Measurements from ENCODE around the gene ITGA7.

Gene ITGA7

DNA sequence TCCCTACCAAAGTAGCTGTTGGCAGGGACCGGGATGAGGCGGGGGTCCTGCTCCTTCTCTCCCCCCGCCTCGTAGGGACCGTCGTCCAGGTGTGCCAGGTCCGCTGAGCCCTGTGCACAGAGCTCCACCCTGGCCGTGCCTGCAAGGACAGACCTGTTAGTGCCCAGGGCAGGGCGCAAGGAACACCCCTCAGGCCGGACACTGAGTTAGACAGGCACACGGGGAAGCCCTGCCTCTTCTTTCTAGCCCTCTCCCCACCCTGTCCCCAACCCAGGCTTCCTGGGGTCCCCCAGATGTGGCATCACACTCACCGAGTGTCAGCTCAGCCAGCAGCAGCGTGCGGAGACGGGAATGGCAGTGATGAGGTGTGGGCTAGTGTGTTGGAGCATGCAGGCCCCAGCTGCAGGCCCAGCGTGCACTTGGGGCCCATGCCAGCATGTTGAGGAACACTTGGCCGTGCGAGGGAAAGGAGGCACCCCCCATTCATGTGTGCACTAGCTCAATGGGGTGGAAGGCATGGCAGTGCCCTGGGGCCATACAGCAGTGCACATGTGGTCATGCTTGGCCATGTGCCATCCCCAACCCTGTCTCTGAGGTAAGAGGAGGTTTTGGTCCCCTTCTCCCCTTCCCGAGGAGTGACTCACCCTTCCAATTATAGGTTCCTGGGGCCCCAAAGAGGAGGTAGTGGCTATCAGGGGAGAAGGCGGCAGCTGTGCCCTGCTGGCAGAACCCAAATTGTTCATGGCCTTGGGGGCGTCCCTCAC is 7.3 kb downstream of the ITGA7 start:
- DNase-seq (ENCODE audit: low read depth in 2 of 2), result no peak

DNA sequence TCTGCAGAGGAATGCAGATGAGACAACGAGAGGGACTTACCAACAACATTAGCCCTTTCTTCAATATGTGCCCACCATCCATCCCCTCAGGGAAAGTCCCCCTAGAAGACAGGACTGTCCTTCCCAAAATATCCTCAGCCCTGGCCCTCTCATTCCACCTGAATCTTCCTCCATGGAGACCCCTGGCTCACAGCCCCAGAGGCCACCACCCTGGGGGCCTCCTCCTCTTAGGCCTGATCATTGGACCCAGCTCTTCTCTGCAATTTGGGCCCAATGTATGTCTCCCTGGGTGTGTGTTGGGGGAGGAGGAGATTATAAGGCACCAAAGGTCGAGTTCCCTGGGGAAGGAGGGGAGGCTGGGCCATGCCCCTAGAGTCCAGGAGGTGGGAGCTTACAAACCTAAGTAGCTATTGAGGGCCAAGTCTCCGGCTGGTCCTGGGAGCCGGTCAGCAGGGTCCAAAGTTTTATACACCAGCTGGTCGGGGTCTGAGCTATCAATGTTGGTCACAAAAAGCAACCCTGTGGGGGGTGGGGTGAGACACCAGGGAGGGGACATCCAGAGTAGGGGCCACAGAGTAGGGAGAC is 8.1 kb downstream of the ITGA7 start:
- DNase-seq (ENCODE audit: low read depth in 2 of 2), result no peak

DNA sequence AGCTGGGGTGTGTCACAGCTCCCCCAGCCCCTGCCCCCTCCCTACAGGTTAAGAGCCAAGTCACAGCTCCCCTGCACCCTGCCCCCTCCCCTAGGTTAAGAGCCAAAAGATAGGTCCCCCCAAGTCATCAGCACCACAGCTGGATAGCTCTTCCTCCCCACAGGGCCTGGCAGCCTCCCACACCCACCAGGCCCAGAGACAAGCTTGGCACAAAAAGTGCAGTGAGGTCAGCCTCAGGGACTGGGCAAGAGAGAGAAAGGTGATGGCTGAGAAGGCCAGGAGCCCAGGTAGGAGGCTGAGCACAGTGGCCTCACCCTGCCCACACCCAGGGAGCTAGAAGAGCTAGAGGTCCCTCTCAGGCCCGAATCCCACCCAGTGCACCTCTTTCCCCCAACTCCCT is 8.7 kb downstream of the ITGA7 start:
- no peak for DNase-seq (ENCODE audit: low read depth in 2 of 2)

DNA sequence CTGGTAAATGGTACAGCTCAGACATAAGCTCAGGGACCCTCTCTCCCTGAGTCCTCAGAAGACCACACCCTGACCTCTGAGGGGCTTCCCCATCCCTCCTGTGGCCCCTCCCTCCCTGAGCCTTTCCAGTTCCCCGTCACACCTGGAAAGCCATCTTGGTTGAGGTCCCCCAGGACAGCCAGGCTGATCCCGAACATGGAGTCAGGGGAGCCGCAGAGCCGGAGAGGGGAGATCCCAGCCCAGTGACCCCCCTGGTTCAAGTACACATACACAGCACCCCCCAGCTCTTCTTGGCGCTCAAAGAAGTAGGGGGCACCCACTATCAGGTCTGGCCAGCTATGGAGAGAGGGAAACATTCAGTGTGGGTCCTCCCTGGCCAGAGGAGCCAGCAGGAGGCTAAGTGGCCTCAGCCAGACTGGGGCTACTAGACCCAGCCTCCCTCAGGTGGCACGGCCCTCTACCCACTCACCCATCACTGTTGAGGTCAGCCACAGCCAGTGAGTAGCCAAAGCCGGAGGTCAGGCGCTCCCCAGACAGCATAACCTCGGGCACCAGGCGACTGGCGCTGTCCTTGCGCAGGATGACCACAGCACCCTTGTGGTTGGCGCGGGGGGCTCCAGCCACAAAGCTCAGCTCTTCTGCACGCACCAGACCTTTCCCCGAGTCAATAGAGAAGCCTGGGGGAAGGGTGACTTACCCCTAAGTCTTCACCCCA is 9.3 kb downstream of the ITGA7 start:
- DNase-seq (ENCODE audit: low read depth in 2 of 2), result no peak

DNA sequence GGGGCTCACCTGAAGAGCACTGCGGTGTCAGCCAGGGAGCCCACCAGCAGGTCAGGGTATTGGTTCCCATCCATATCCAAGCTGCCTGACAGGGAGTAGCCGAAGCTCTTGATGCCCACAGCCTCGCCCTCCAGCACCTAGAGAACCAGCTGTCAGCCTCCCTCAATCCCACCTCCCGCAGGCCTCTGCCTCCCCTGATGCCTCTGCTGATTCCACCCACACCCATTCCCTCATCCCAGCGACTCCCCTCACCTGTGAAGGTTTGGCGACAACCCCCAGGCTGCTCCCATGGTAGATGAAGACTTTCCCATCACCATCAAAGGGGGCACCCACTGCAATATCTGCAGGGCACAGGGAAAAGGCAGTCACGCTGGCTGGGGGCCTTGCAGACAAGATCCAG is 10.0 kb downstream of the ITGA7 start:
- no peak for DNase-seq (ENCODE audit: low read depth in 2 of 2)

DNA sequence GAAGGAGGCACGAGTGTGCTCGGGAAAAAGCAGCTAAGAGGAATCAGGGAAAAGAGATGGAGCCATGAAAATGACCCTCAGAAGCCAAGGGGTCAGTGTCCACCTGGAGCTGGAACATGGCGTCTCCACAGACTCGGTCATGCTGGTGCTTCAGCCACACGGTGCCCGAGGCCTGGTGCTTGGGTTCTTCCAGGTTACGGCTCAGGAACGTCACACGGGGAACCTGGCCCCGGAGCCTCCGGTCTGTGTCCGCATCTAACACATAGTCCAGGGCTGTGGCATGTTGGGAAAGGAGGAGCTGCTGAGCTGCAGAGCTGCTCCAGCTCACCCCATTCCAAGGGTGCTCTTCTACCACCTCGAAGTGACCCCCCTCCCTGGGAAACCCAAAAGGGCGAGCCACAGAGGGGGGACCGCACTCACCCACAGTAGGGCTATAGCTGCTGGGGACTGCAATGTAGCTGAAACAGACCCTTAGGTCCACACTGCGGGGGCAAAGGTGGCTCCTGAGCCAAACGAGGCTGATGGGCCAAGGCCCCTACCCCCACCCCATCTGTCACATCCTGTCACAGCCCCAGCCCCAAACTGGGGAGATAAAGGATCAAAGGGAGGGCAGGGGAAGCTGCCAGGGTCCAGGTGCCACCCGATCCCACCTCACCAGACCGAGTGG is 10.8 kb downstream of the ITGA7 start:
- DNase-seq (ENCODE audit: low read depth in 2 of 2), result no peak

DNA sequence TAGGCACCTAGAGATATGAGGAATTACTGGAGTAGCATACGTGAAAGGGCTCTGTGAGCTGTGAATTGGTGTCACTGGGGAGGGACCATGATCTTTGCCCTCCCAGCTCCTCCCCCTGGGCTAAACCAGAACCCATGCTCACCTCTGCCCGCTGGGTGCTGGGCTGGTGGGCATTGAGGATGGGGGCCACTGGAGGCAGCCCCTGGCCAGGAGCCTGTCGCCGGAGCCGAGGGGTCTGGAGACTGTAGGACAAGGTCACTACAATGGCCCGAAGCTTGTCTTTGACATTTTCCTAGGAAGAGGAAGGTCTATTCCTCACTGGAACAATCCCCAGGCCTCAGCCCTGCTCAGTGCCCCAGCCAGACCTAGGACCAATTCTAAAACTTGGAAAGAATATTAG is 11.6 kb downstream of the ITGA7 start:
- no peak for DNase-seq (ENCODE audit: low read depth in 2 of 2)

DNA sequence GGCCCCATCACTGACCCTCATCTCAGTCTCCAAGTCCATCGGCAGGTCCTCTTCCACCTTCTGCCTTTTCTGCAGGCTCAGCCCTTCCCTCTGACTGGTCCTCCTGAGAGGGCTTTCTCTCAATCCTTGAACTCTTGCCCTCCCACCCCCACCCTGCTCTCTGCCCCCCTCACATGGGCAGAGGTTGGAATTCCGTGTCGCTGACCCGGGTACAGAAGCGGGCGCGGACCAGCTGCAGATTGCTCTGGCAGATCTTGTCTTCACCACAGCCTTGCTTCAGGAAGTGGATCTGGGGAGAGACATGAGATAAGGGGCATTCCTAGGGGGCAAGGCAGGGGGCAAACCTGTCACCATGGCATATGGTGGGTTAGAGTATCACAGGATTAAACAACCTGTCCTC is 12.4 kb downstream of the ITGA7 start:
- DNase-seq (ENCODE audit: low read depth in 2 of 2), result no peak

DNA sequence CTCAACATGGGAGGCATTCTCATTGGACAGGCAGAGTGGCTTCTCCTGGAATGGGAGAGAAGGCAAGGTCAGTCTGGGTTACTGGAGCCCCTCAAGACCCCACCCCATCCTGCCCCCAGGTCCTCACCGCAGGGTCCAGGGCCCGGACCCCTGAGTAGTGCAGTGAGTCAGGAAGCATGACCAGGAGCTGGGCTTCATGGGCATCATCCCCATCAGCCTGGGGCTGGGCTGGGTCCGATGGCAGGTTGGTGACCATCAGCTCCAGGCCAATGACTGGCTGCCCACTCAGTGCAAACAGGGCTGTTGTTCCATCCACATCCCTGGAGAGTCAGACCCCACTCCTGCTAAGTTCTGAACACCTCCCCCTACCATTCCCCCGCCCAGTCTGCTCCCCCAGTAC is 13.1 kb downstream of the ITGA7 start:
- no peak for DNase-seq (ENCODE audit: low read depth in 2 of 2)

DNA sequence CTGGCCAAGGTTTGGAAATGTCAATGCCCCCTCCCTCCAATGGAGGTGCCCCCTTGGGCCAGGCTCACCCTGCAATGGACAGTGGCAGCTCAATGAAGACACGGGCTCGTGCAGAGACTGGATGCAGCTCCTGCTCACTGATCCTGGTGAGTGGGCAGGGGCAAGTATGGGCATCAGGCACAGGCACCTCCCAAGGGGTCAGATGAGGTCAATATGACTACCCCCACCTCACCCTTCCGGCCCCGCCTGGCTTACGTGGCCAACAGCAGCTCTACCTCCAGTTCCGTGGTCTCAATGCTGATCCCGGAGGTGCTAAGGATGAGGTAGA is 13.6 kb downstream of the ITGA7 start:
- no peak for DNase-seq (ENCODE audit: low read depth in 2 of 2)

DNA sequence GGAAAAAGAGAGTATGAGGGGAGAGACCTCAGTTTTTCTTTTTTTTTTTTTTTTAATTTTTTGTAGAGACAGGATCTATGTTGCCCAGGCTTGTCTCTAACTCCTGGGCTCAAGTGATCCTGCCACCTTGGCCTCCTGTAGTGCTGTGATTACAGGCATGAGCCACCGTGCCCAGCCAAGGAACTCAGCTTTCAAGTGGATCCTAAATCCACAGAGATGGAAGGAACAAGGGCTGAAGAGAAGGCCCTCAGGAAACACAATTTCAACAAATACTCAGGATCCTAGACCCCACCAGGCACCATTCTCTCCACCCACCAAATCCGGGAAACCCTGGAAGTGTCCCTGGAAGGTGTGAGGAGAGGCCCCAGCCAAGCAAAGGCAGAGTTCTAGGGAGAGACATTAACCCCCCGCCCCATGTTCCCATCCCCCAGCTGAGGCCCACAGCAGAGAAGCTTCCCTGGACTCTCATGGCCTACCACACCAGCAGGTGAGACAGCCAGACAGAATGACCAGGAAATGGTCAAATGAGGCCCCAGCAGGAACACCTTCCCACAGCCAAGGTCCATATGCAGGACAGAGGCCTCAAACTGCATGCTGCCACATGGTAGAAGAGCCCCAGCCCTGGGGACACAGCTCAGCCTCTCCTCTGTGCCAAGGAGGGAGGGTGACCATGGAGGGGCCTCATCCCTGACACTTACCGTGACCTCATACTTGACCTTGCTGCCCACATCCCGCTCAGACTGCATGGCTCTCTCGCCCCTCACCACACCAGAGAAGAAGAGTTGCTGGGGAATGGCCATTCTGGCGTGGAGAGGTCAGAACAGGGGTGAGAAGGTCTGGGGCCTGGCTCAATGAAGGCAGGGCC is 14.1 kb downstream of the ITGA7 start:
- no peak for DNase-seq (ENCODE audit: low read depth in 2 of 2)

DNA sequence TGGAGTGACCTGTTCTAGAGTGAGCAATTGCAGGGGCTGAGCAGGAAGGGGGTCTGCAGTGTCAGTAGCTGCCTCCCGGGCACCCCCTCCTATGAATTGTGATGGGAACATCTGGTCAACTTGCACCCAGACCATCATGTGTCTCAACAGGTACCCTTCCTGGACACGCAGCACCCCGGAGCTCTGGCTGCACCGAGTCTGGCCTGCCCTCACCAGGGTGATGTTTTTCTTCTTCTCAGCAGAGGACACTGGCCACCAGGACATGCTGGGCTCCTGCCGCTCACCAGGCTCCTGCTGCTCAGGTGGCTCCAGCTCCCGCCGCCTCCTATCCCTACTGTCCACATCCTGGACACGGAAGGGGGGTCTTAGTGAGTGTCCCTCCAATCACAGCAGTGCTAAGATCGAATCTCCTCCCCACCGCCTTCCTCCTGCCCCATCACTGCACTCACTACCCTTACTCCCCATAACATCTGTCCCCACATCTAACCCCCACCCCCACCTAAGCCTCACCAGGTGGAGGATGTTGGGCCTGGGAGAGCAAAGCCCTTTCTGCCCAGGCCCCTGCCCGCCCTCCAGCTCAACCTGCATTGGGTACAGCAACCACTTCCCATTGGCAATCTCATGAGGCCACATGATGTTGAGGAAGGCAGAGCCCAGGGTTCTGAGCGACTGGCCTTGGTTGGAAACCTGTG is 14.9 kb downstream of the ITGA7 start:
- no peak for DNase-seq (ENCODE audit: low read depth in 2 of 2)

DNA sequence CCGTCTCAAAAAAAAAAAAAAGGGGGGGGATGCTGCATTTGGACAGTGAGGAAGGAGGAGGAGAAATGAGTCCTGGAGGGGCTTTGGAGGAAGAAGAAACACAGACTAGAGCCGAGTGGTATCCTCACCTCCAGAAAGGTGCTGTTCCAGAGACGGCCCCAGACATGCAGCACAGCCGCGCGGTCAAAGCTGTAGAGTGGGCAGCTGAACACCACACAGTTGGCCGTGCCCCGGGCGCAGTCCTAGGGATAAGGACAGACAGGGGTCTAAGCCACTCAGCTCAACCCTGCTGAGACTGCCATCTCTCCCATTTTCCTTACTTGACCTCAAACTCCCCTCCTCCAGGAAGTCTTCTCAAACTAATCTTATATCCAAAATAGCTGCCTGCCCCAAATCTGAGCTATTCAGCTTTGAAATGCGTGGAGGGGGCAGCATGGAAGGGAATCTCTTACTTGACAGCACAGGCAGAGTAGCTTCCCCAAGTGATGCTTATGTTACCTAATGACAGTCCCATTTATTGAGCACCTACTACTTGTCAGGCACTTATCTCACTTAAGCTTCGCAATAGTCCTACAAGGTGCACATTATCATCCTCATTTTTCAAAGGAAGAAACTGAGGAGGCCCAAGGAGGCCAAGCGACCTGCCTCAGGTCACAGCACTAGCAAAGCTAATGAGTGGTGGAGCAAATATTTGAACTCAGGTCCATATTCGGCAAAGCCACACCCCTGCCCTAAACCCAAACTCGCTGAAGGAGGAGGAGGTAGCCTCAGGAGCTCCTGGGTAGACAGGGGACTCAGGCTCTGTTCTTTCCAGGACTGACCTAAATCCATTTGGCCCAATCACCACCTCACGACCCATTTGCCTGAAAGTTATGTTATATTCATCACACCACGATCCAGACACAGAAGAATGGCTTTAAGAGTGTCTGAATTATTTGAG is 18.7 kb downstream of the ITGA7 start:
- DNase-seq (ENCODE audit: low read depth in 2 of 2), result no peak

DNA sequence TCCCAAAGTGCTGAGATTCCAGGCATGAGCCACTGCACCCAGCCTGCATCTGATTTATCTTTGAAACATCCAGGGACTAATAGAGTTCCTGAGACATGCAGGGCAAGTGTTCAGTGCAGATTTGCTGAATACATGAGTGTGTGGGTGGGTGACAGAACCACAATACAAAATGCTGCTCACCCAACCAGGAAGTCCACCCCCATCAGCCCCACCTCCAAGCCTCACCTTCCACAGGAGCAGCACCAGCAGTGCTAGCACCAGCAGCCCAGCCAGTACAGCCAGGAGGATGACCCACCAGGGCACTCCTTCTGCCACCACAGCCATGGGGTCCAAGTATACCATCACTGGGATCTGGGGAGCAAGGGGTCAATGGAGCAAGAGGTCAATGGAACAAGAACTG is 20.0 kb downstream of the ITGA7 start:
- DNase-seq (ENCODE audit: low read depth in 2 of 2), result no peak

DNA sequence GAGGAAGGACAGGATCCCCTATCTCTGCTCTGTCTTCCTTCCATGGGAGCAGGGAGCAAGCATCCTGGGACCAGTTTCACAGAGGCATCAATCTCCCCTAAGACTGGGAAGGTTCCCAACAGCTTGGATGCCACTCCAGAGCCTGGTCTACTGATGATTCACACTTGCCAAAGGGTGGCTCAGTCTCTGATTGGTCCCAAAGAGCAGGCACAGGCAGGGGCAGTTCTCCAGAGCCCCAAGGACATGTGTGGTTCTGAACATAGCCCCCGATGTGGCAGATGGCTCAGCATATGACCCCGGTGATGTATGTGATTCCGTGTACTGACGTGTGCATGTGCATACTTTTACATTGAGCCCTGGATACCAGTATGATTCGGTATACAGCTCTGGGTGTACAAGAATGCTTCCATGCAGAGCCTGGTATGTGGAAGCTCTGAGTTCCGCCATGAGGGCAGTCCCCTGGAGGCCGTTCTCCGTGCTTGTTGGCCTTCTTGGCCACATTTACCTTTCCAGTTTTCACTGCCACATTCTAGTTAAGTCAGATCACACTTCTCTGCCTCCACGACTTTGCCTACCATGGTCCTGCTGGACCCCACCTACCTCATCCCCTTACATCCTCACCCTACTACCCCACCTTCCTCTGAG is 21.2 kb downstream of the ITGA7 start:
- no peak for DNase-seq (ENCODE audit: low read depth in 2 of 2)

DNA sequence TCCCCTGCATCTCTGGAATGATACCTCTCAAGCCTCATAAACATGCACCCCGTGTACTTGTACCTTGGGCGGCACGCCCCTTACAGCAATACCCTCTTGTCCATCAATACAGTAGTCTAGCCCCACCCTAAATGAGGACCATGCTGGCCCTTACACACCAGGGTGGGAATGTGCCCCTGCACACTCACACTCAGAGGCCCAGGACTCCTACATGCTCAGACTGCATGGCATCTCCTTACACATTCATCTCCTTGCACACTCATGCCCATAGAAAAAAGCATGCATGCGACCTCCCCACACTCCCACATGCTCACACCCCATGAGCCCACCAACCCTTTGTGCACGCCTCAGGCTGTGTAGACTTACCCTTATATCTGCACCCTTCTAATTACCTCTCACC is 22.0 kb downstream of the ITGA7 start:
- no peak for DNase-seq (ENCODE audit: low read depth in 2 of 2)

DNA sequence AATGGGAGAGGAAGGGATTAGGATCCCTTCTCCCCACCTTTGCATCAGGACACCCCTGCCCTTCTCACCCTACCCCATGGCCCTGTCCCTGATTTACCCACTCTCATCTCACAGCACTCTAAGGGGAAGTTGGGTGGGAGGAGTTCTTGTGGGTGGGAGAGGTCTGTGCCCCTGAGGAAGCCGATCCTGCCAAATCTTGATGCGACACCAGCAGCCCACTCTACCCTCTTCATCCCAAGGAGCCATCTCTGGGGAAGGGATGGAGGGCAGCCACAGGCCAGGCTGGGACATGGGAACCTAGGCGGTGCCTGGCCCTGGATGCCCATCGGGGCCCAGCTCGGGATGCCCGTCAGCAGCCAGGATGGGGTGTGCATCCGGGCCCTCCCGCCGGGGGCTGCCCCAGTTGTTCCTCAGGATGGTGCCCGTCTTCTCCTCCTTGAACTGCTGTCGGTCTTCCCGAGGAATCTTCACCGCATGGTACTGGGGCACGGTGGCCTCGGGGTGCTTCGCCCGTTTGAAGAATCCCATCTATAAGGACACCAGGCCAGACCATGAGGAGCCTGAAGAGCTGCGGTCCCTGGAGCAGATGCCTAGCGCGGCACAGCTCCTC is 22.8 kb downstream of the ITGA7 start:
- no peak for DNase-seq (ENCODE audit: low read depth in 2 of 2)

DNA sequence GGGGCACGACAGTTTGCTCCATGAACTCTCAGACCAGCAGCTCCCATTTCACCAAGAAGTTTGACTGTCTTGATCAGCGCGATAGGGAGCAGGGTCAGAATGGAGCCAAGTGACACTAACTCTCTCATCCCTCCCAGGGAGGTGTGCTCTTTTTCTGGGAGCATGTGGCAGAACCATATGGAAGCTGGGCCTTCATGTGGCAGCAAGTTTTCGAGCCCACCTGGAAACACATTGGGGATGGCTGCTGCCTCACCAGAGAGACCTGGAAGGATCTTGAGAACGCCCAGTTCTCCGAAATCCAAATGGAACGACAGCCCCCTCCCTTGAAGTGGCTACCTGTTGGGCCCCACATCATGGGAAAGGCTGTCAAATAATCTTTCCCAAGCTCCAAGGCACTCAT is 24.0 kb downstream of the ITGA7 start:
- no peak for DNase-seq (ENCODE audit: low read depth in 2 of 2)

Data from fibroblast of skin of left quadriceps (primary cell).